ENCODE measurements around the gene LRMDA.

GRCh38 chr10:75396631-75397495 is 34.6 kb upstream of the LRMDA start:
- TF ChIP-seq CTCF (IDR thresholded peaks at IDR 0.05) (no peak), POLR2A (IDR thresholded peaks at IDR 0.05) (no peak)
